ENCODE data around the gene KCTD13.
"Not testable (repeated sequence)": the region's sequence is repeated elsewhere in the genome, so short reads cannot be mapped to it uniquely, and the experiment has no call there.

Gene KCTD13

GRCh38 chr16:29877266-29877961 lies 48.6 kb downstream of the KCTD13 start:
- DNase-seq (ENCODE audit: low read depth) = no peak

GRCh38 chr16:29876594-29877249 lies 49.3 kb downstream of the KCTD13 start:
- no peak for DNase-seq (ENCODE audit: low read depth)

- no peak for DNase-seq (ENCODE audit: low read depth)
These were observed 49.8 kb downstream of the KCTD13 start for GRCh38 chr16:29876217-29876593.

GRCh38 chr16:29875206-29875605 lies 50.8 kb downstream of the KCTD13 start:
- no peak for DNase-seq (ENCODE audit: low read depth)

GRCh38 chr16:29873319-29873718 lies 52.7 kb downstream of the KCTD13 start:
- no peak for DNase-seq (ENCODE audit: low read depth)

- DNase-seq (ENCODE audit: low read depth) = no peak
These were observed 54.0 kb downstream of the KCTD13 start for GRCh38 chr16:29871822-29872546.

GRCh38 chr16:29869067-29869466 lies 57.0 kb downstream of the KCTD13 start:
- not testable (repeated sequence) for DNase-seq (ENCODE audit: low read depth)

- no peak for DNase-seq (ENCODE audit: low read depth)
These were observed 57.5 kb downstream of the KCTD13 start for GRCh38 chr16:29868396-29869009.

GRCh38 chr16:29864205-29864604 lies 61.8 kb downstream of the KCTD13 start:
- DNase-seq (ENCODE audit: low read depth) = no peak

- DNase-seq (ENCODE audit: low read depth) = no peak
These were observed 62.4 kb downstream of the KCTD13 start for GRCh38 chr16:29863669-29863984.

- peak; percentile 58 for DNase-seq (ENCODE audit: low read depth)
These were observed 63.0 kb downstream of the KCTD13 start, which contains the start of gene CDIPT for GRCh38 chr16:29862884-29863668. Gene CDIPT (minus strand): TSS chr16:29863226. CDS start chr16:29862857, 369 bp downstream.

GRCh38 chr16:29862383-29862883 lies 63.6 kb downstream of the KCTD13 start:
- DNase-seq (ENCODE audit: low read depth) = no peak

GRCh38 chr16:29860218-29860617 lies 65.8 kb downstream of the KCTD13 start:
- no peak for DNase-seq (ENCODE audit: low read depth)

GRCh38 chr16:29858974-29859373 lies 67.1 kb downstream of the KCTD13 start:
- DNase-seq (ENCODE audit: low read depth) = no peak

GRCh38 chr16:29858149-29858849 lies 67.7 kb downstream of the KCTD13 start:
- no peak for DNase-seq (ENCODE audit: low read depth)

GRCh38 chr16:29857133-29857760 lies 68.8 kb downstream of the KCTD13 start:
- DNase-seq (ENCODE audit: low read depth) = no peak

All from stimulated activated CD8-positive, alpha-beta memory T cell treated with anti-CD3 and anti-CD28 coated beads, Interleukin-15, amount 100 ng/mL, for 24 hours (primary cell).